Measurements from ENCODE around the gene CERS5.

DNA sequence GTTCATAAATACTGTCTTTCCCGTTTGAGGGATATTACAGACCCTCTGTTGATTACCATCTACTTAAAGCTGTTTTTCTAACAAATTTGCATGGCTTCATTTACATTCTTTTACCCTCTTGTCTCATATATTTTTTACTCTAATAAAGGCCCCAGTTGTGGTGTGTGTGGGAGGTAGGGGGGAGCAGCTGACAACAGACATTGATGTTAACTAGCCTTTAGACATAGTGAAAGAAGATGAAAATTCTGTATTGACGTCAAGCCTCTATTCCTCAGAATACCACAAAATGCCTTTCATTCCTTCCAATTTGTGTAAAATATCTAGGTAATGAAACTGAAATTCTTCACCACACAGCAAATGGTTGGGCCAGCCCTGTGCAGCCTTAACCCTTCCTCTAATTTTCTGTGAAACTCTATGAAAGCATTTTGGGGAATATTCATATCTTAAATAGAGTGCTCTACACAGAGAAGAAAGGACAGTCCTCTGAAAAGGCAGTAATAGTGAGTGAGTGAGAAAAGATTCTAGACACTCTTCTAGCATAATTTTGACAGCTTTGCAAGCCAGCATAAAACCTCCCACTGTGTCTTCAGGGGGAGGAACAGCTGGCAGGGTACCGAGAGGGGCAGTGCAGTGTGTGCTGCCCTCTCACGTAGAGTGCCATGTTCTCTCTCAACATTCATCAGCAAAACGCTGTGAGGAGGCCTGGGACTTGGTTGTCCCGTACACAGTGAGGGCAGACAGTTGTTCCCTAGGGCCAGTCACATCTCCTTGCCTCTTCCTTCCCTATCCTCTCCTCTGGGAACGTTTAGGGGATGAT lies 20.1 kb upstream of the CERS5 start:
- TF ChIP-seq POLR2A (IDR thresholded peaks at IDR 0.05): no peak
- no peak for TF ChIP-seq CTCF (IDR thresholded peaks at IDR 0.05)
